Measurements from ENCODE around the gene FGD6.

The FGD6 gene

GRCh38 chr12:95129115-95129514 lies 88.2 kb downstream of the FGD6 start:
- DNase-seq (ENCODE audit: insufficient read length, low spot score) (no peak), FAIRE-seq (no peak)
- TF ChIP-seq CTCF (IDR thresholded peaks at IDR 0.05; ENCODE audit: insufficient read depth, missing control alignments), result no peak

GRCh38 chr12:95126736-95127135 lies 90.5 kb downstream of the FGD6 start:
- no peak for TF ChIP-seq CTCF (IDR thresholded peaks at IDR 0.05; ENCODE audit: insufficient read depth, missing control alignments)
- DNase-seq (ENCODE audit: insufficient read length, low spot score), result no peak
- no peak for FAIRE-seq

- no peak for TF ChIP-seq CTCF (IDR thresholded peaks at IDR 0.05; ENCODE audit: insufficient read depth, missing control alignments)
- no peak for DNase-seq (ENCODE audit: insufficient read length, low spot score)
- FAIRE-seq, result no peak
These were observed 91.2 kb downstream of the FGD6 start for GRCh38 chr12:95126076-95126475.

GRCh38 chr12:95124106-95124505 lies 93.2 kb downstream of the FGD6 start:
- TF ChIP-seq CTCF (IDR thresholded peaks at IDR 0.05; ENCODE audit: insufficient read depth, missing control alignments), result no peak
- DNase-seq (ENCODE audit: insufficient read length, low spot score) (no peak), FAIRE-seq (no peak)

- FAIRE-seq (no peak), DNase-seq (ENCODE audit: insufficient read length, low spot score) (no peak)
- no peak for TF ChIP-seq CTCF (IDR thresholded peaks at IDR 0.05; ENCODE audit: insufficient read depth, missing control alignments)
These were observed 98.5 kb downstream of the FGD6 start for GRCh38 chr12:95118788-95119179.

- DNase-seq (ENCODE audit: insufficient read length, low spot score), result no peak
- no peak for FAIRE-seq
- no peak for TF ChIP-seq CTCF (IDR thresholded peaks at IDR 0.05; ENCODE audit: insufficient read depth, missing control alignments)
These were observed 99.0 kb downstream of the FGD6 start for GRCh38 chr12:95118138-95118787.

GRCh38 chr12:95117178-95117599 lies 100.1 kb downstream of the FGD6 start:
- peak; percentile 70 for TF ChIP-seq CTCF (IDR thresholded peaks at IDR 0.05; ENCODE audit: insufficient read depth, missing control alignments)
- FAIRE-seq, result peak; percentile 92
- DNase-seq (ENCODE audit: insufficient read length, low spot score), result peak; percentile 14
